HepG2 (cell line): Measurements from ENCODE around the gene UEVLD. TPM values are rescaled to one million over a fixed set of nuclear protein-coding genes. Genes with fewer than 3 reads are reported as not detected.

Experiments
- ATAD3A ChIP-seq: sonication (generic); formaldehyde crosslinking; IDR thresholded peaks from 2 replicates; pipeline ENCODE4 v1.4.0; 2020; ENCODE audit warnings: missing genetic modification reagents
- E2F2 ChIP-seq: sonication (generic); formaldehyde crosslinking; IDR thresholded peaks from 2 replicates; pipeline ENCODE4 v1.4.0; 2020; ENCODE audit warnings: missing genetic modification reagents, borderline replicate concordance
- NBN ChIP-seq: fragments of 450-650 bp; conservative IDR thresholded peaks from 2 replicates; pipeline ENCODE4 v1.6.1; 2017
- NR0B2 ChIP-seq: sonication (generic); formaldehyde crosslinking; IDR thresholded peaks from 2 replicates; pipeline ENCODE4 v1.4.0; 2020; ENCODE audit warnings: mild to moderate bottlenecking, missing genetic modification reagents
- TCF7L2 ChIP-seq: IDR thresholded peaks from 2 replicates; pipeline ENCODE4 v1.6.1; 2011; ENCODE audit warnings: mild to moderate bottlenecking, low read depth, low read length, moderate library complexity
- TRIM24 ChIP-seq: sonication (generic); formaldehyde crosslinking; IDR thresholded peaks from 2 replicates; pipeline ENCODE4 v1.8.0; 2022; ENCODE audit warnings: mild to moderate bottlenecking, missing genetic modification reagents
- ZBTB7B ChIP-seq: sonication (generic); formaldehyde crosslinking; IDR thresholded peaks from 2 replicates; pipeline ENCODE4 v1.4.0; 2020; ENCODE audit warnings: missing genetic modification reagents
- ZNF549 ChIP-seq: sonication (generic); formaldehyde crosslinking; IDR thresholded peaks from 2 replicates; pipeline ENCODE4 v1.5.0; 2020; ENCODE audit warnings: missing genetic modification reagents
- ZNF550 ChIP-seq: sonication (generic); formaldehyde crosslinking; IDR thresholded peaks from 2 replicates; pipeline ENCODE4 v1.4.0; 2020; ENCODE audit warnings: mild to moderate bottlenecking, missing genetic modification reagents, borderline replicate concordance
- ZSCAN30 ChIP-seq: sonication (generic); formaldehyde crosslinking; IDR thresholded peaks from 2 replicates; pipeline ENCODE4 v1.5.0; 2020; ENCODE audit warnings: mild to moderate bottlenecking, missing genetic modification reagents
- polyA plus RNA-seq, 8 experiments: library from polyadenylated mRNA; depleted of rRNA in 3 of 8; stranded (reverse) in 7 of 8; unstranded in 1 of 8; fragments of >200 nt; fragmentation: Illumina TruSeq in 4 of 8; extraction: Trizol in 4 of 8; gene quantifications; 2 replicates each; pipeline versions ENCODE4 v1.2.1 to v1.2.3, GENCODE V29; 2011 to 2016; ENCODE audit warnings: low read depth in 4 of 8, missing spikeins in 1 of 8, mixed read lengths in 1 of 8; ENCODE audit not compliant: insufficient read depth in 1 of 8
- total RNA-seq, 5 experiments: library from RNA; depleted of rRNA; stranded (reverse); fragments of >200 nt; fragmentation: Illumina TruSeq; extraction: Trizol; gene quantifications; 2 replicates each; pipeline ENCODE4 v1.2.3, GENCODE V29; 2016; ENCODE audit warnings: low read depth in 1 of 5
- TF ChIP-seq, protein P1 (sequence below): sonication (generic); formaldehyde crosslinking; IDR thresholded peaks from 2 replicates; pipeline ENCODE4 v1.4.0; 2020; ENCODE audit warnings: missing genetic modification reagents
- TF ChIP-seq, protein P2 (sequence below): sonication (generic); formaldehyde crosslinking; IDR thresholded peaks from 2 replicates; pipeline ENCODE4 v1.5.1; 2020; ENCODE audit warnings: mild to moderate bottlenecking, moderate library complexity, missing genetic modification reagents

Gene UEVLD
- total and polyA plus RNA-seq, 2 of the 13 experiments (the other 11 are each of a cell fraction or from before 2014, with no cell fraction given): 5.7 to 13.7 TPM

- TF ChIP-seq TRIM24 (CRISPR knock-in tag) (no peak), ZSCAN30 (CRISPR knock-in tag) (no peak), E2F2 (CRISPR knock-in tag) (peak; percentile 63; the same call in 1 of the 2 replicates), NR0B2 (CRISPR knock-in tag) (0 out of 2 replicates have a peak, but pooled peaks have one; percentile 33), ATAD3A (CRISPR knock-in tag) (no peak), NBN (no peak), ZBTB7B (CRISPR knock-in tag) (0 out of 2 replicates have a peak, but pooled peaks have one; percentile 73), ZNF550 (no peak), ZNF549 (CRISPR knock-in tag) (no peak), TCF7L2 (no peak)
- TF ChIP-seq, protein P1, sequence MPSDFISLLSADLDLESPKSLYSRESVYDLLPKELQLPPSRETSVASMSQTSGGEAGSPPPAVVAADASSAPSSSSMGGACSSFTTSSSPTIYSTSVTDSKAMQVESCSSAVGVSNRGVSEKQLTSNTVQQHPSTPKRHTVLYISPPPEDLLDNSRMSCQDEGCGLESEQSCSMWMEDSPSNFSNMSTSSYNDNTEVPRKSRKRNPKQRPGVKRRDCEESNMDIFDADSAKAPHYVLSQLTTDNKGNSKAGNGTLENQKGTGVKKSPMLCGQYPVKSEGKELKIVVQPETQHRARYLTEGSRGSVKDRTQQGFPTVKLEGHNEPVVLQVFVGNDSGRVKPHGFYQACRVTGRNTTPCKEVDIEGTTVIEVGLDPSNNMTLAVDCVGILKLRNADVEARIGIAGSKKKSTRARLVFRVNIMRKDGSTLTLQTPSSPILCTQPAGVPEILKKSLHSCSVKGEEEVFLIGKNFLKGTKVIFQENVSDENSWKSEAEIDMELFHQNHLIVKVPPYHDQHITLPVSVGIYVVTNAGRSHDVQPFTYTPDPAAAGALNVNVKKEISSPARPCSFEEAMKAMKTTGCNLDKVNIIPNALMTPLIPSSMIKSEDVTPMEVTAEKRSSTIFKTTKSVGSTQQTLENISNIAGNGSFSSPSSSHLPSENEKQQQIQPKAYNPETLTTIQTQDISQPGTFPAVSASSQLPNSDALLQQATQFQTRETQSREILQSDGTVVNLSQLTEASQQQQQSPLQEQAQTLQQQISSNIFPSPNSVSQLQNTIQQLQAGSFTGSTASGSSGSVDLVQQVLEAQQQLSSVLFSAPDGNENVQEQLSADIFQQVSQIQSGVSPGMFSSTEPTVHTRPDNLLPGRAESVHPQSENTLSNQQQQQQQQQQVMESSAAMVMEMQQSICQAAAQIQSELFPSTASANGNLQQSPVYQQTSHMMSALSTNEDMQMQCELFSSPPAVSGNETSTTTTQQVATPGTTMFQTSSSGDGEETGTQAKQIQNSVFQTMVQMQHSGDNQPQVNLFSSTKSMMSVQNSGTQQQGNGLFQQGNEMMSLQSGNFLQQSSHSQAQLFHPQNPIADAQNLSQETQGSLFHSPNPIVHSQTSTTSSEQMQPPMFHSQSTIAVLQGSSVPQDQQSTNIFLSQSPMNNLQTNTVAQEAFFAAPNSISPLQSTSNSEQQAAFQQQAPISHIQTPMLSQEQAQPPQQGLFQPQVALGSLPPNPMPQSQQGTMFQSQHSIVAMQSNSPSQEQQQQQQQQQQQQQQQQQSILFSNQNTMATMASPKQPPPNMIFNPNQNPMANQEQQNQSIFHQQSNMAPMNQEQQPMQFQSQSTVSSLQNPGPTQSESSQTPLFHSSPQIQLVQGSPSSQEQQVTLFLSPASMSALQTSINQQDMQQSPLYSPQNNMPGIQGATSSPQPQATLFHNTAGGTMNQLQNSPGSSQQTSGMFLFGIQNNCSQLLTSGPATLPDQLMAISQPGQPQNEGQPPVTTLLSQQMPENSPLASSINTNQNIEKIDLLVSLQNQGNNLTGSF (CRISPR knock-in tag): peak; percentile 71; the same call in 1 of the 2 replicates
- TF ChIP-seq, protein P2, sequence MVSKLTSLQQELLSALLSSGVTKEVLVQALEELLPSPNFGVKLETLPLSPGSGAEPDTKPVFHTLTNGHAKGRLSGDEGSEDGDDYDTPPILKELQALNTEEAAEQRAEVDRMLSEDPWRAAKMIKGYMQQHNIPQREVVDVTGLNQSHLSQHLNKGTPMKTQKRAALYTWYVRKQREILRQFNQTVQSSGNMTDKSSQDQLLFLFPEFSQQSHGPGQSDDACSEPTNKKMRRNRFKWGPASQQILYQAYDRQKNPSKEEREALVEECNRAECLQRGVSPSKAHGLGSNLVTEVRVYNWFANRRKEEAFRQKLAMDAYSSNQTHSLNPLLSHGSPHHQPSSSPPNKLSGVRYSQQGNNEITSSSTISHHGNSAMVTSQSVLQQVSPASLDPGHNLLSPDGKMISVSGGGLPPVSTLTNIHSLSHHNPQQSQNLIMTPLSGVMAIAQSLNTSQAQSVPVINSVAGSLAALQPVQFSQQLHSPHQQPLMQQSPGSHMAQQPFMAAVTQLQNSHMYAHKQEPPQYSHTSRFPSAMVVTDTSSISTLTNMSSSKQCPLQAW: peak; percentile 93
Observed at GRCh38 chr11:18588297-18589252, at the start of gene UEVLD (continued).
